DND-41 (cell line): Measurements from ENCODE around the gene MACROD2.
A peak's percentile ranks its signal among the peaks of the same experiment; 100 is the strongest.

Experiments
- ATAC-seq: fragments of 200-7000 bp; cut with Tn5 transposase; 3 replicates; pipeline ENCODE4 v1.9.1; 2021; ENCODE audit warnings: low read depth; ENCODE audit not compliant: insufficient read depth
- DNase-seq: peaks from one replicate; pipeline ENCODE4 v3.0.0-alpha.2; 2020
- H2AFZ ChIP-seq: 2 replicates; pipeline ENCODE4 v1.6.0; 2012; ENCODE audit warnings: low read depth, low read length
- H3K27ac ChIP-seq: 2 replicates; pipeline ENCODE4 v1.5.1; 2012; ENCODE audit warnings: low read length, inconsistent platforms
- H3K27me3 ChIP-seq: fragments of 200-600 bp; sonication (generic); 2 replicates; pipeline ENCODE4 v1.6.0; 2012; ENCODE audit warnings: low read length, mild to moderate bottlenecking, inconsistent platforms; ENCODE audit not compliant: insufficient read depth, poor library complexity
- H3K36me3 ChIP-seq: 2 replicates; pipeline ENCODE4 v1.5.1; 2012; ENCODE audit warnings: low read length, inconsistent platforms; ENCODE audit not compliant: insufficient read depth
- H3K4me1 ChIP-seq: 2 replicates; pipeline ENCODE4 v1.5.1; 2012; ENCODE audit warnings: mild to moderate bottlenecking, low read length; ENCODE audit not compliant: insufficient read depth
- H3K4me2 ChIP-seq: 2 replicates; pipeline ENCODE4 v1.6.0; 2012; ENCODE audit warnings: mild to moderate bottlenecking, moderate library complexity, low read length, inconsistent platforms; ENCODE audit not compliant: insufficient read depth
- H3K4me3 ChIP-seq, 2 experiments: fragments of 200-600 bp in 1 of 2; shearing (Covaris generic) in 1 of 2; 2 replicates each; pipeline ENCODE4 v1.5.1; 2012 to 2016; ENCODE audit warnings: inconsistent platforms in 2 of 2, low read length in 2 of 2, mild to moderate bottlenecking in 2 of 2, low read depth in 1 of 2, moderate library complexity in 1 of 2
- H3K79me2 ChIP-seq: 2 replicates; pipeline ENCODE4 v1.6.0; 2012; ENCODE audit warnings: low read length, inconsistent platforms; ENCODE audit not compliant: insufficient read depth
- H3K9ac ChIP-seq: 2 replicates; pipeline ENCODE4 v1.6.0; 2012; ENCODE audit warnings: low read depth, mild to moderate bottlenecking, inconsistent platforms, low read length, moderate library complexity
- H3K9me3 ChIP-seq: 2 replicates; pipeline ENCODE4 v1.5.1; 2012; ENCODE audit warnings: low read length, moderate library complexity, mild to moderate bottlenecking, inconsistent platforms; ENCODE audit not compliant: insufficient read depth, severe bottlenecking
- H4K20me1 ChIP-seq: 2 replicates; pipeline ENCODE4 v1.6.0; 2012; ENCODE audit warnings: low read length; ENCODE audit not compliant: insufficient read depth
- CTCF ChIP-seq: IDR thresholded peaks from 2 replicates; pipeline ENCODE4 v1.5.1; 2012; ENCODE audit warnings: borderline replicate concordance, low read length, moderate library complexity, mild to moderate bottlenecking; ENCODE audit not compliant: poor library complexity, severe bottlenecking; ENCODE audit errors: extremely low read depth
- EZH2 ChIP-seq: IDR thresholded peaks from 3 replicates; pipeline ENCODE4 v1.6.1; 2012; ENCODE audit warnings: borderline replicate concordance, low read depth, mild to moderate bottlenecking, moderate library complexity, low read length, inconsistent platforms; ENCODE audit not compliant: severe bottlenecking

The MACROD2 gene

GRCh38 chr20:14937846-14938245 lies 942.5 kb downstream of the MACROD2 start:
- H3K27me3 ChIP-seq: no peaks in the 10 kb centered on the region
- H3K4me3 ChIP-seq: no peak overlapping the region
- no peak overlapping the region for H3K27ac ChIP-seq
- ATAC-seq (no peak), DNase-seq (no peak)
- no peaks in the 10 kb centered on the region for H3K4me1 ChIP-seq
- TF ChIP-seq EZH2: no peak
- TF ChIP-seq CTCF: no peak
- no peaks in the 10 kb centered on the region for H3K36me3 ChIP-seq
- no peaks in the 10 kb centered on the region for H4K20me1 ChIP-seq
- peaks cover 9% of the 10 kb centered on the region for H3K9me3 ChIP-seq
- H3K4me2 ChIP-seq: no peak overlapping the region
- H2AFZ ChIP-seq: no peak overlapping the region
- H3K9ac ChIP-seq: no peak overlapping the region
- H3K79me2 ChIP-seq: no peaks in the 10 kb centered on the region

GRCh38 chr20:14947536-14947935 lies 952.2 kb downstream of the MACROD2 start:
- no peak overlapping the region for H3K4me3 ChIP-seq
- no peak overlapping the region; the same call in 1 of the 2 replicates for H2AFZ ChIP-seq
- H4K20me1 ChIP-seq: no peaks in the 10 kb centered on the region
- DNase-seq (no peak), ATAC-seq (no peak)
- no peaks in the 10 kb centered on the region for H3K9me3 ChIP-seq
- H3K9ac ChIP-seq: no peak overlapping the region
- no peaks in the 10 kb centered on the region for H3K27me3 ChIP-seq
- H3K79me2 ChIP-seq: no peaks in the 10 kb centered on the region
- TF ChIP-seq EZH2 (no peak), CTCF (no peak)
- H3K36me3 ChIP-seq: no peaks in the 10 kb centered on the region
- 0 out of 2 replicates have a peak overlapping the region, but pooled peaks have one; percentile 26 for H3K27ac ChIP-seq
- H3K4me1 ChIP-seq: no peaks in the 10 kb centered on the region
- no peak overlapping the region for H3K4me2 ChIP-seq

- Histone ChIP-seq H3K79me2 (no peaks in the 10 kb centered on the region), H4K20me1 (no peaks in the 10 kb centered on the region), H3K4me3 (no peak overlapping the region), H3K27ac (no peak overlapping the region), H3K4me1 (no peaks in the 10 kb centered on the region), H3K9ac (no peak overlapping the region), H3K36me3 (no peaks in the 10 kb centered on the region), H3K27me3 (no peaks in the 10 kb centered on the region), H3K9me3 (no peaks in the 10 kb centered on the region), H2AFZ (peak overlapping the region; percentile 28; the same call in 1 of the 2 replicates), H3K4me2 (no peak overlapping the region)
- TF ChIP-seq EZH2: no peak
- TF ChIP-seq CTCF: no peak
- no peak for DNase-seq
- no peak for ATAC-seq
Observed at GRCh38 chr20:14947946-14948345, 952.6 kb downstream of the MACROD2 start.

GRCh38 chr20:14948416-14948815 lies 953.1 kb downstream of the MACROD2 start:
- Histone ChIP-seq H3K4me2 (no peak overlapping the region), H3K27me3 (no peaks in the 10 kb centered on the region), H3K27ac (no peak overlapping the region), H3K9ac (no peak overlapping the region), H3K36me3 (no peaks in the 10 kb centered on the region), H3K4me1 (no peaks in the 10 kb centered on the region), H3K79me2 (no peaks in the 10 kb centered on the region), H2AFZ (0 out of 2 replicates have a peak overlapping the region, but pooled peaks have one; percentile 28), H3K9me3 (no peaks in the 10 kb centered on the region), H4K20me1 (no peaks in the 10 kb centered on the region), H3K4me3 (no peak overlapping the region)
- ATAC-seq (no peak; the same call in 2 of the 3 replicates), DNase-seq (no peak)
- TF ChIP-seq CTCF: peak; percentile 23
- no peak for TF ChIP-seq EZH2
